ENCODE data around the gene NANOS2.

Gene NANOS2

GRCh38 chr19:45927565-45928261 is 13.1 kb upstream of the NANOS2 start:
- Histone ChIP-seq H3K27me3 (peaks cover 63% of the 10 kb centered on the region), H3K36me3 (no peaks in the 10 kb centered on the region), H3K4me1 (ENCODE audit: control insufficient read depth in 1 of 2, insufficient read depth in 1 of 2, low read depth in 1 of 2, low read length in 1 of 2) (peaks cover 6 to 8% of the 10 kb centered on the region in 2 experiments), H3K27ac (no peak overlapping the region), H3K9me3 (no peaks in the 10 kb centered on the region), H3K4me3 (ENCODE audit: low read depth in 1 of 2, low read length in 1 of 2) (no peak overlapping the region)
- TF ChIP-seq CTCF (IDR thresholded peaks at IDR 0.05), result no peak

DNA sequence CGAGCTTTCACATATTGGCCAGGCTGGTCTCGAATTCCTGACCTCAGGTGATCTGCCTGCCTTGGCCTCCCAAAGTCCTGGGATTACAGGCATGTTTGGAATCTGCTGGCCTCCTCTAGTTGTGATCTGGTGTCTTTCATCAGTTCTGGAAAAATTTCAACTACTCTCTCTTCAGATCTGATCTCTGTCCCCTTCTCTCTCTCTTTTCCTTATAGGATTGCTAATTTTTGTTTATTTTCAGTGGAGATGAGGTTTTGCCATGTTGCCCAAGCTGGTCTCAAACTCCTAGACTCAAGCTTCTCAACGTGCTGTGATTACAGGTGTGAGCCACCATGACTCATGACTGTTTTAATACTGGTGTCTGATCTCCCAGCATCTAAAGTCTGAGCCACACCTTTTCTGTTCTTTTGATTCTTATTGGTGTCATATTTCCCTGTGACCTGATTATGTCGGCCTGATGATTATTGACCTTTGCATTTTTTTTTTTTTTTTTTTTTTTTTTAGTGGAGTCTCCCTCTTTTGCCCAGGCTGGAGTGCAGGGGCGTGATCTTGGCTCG is 10.4 kb upstream of the NANOS2 start:
- TF ChIP-seq CTCF (IDR thresholded peaks at IDR 0.05), result no peak
- H3K4me3 ChIP-seq (ENCODE audit: low read depth in 1 of 2, low read length in 1 of 2), result no peak overlapping the region
- H3K36me3 ChIP-seq, result no peaks in the 10 kb centered on the region
- H3K4me1 ChIP-seq (ENCODE audit: control insufficient read depth in 1 of 2, insufficient read depth in 1 of 2, low read depth in 1 of 2, low read length in 1 of 2), result peaks cover 6 to 8% of the 10 kb centered on the region in 2 experiments
- no peak overlapping the region for H3K27ac ChIP-seq
- no peaks in the 10 kb centered on the region for H3K9me3 ChIP-seq
- H3K27me3 ChIP-seq, result peaks cover 59% of the 10 kb centered on the region

DNA sequence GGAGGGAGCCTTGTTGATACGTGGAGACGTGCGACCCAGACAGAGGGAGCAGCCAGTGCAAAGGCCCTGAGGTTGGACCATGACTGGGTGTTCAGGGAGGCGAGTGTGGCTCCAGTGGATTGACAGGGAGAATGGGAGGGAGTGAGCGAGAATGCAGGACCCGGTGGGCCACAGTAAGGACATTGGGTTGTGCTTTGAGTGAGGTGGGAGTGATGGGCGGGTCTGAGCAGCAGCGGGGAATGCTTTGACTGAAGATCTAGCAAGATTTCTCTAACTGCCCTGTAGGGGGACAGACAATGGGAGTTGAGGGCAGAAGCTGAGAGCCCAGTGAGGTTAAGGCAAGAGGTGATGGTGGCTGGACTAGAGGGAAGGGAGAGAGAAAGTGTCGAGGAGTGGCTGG is 7.7 kb upstream of the NANOS2 start:
- TF ChIP-seq CTCF (IDR thresholded peaks at IDR 0.05), result no peak
- H3K36me3 ChIP-seq, result no peaks in the 10 kb centered on the region
- no peak overlapping the region for H3K4me3 ChIP-seq (ENCODE audit: low read depth in 1 of 2, low read length in 1 of 2)
- H3K9me3 ChIP-seq, result no peaks in the 10 kb centered on the region
- no peak overlapping the region for H3K27ac ChIP-seq
- peaks cover 59% of the 10 kb centered on the region for H3K27me3 ChIP-seq
- no peaks in the 10 kb centered on the region for H3K4me1 ChIP-seq (ENCODE audit: control insufficient read depth in 1 of 2, insufficient read depth in 1 of 2, low read depth in 1 of 2, low read length in 1 of 2)

DNA sequence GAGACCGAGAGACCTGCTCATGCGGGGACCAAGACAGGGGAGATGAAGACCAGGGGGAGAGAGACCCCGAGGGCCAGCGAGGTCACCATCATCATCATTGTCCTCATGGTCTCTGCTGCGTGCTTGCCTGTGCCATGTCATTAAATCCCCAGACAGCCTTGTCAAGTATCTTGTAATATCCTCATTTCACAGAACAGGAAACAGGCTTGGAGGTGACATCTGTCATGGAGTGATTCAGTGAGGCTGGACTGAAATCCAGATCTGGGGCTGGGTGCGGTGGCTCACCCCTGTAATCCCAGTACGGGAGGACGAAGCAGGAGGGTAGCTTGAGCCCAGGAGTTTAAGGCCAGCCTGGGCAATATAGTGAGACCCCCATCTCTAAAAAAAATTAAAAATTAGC is 5.9 kb upstream of the NANOS2 start:
- Histone ChIP-seq H3K36me3 (no peaks in the 10 kb centered on the region), H3K27ac (no peak overlapping the region), H3K4me1 (ENCODE audit: control insufficient read depth in 1 of 2, insufficient read depth in 1 of 2, low read depth in 1 of 2, low read length in 1 of 2) (no peaks in the 10 kb centered on the region), H3K4me3 (ENCODE audit: low read depth in 1 of 2, low read length in 1 of 2) (no peak overlapping the region), H3K27me3 (peaks cover 49% of the 10 kb centered on the region), H3K9me3 (no peaks in the 10 kb centered on the region)
- no peak for TF ChIP-seq CTCF (IDR thresholded peaks at IDR 0.05)

- H3K4me1 ChIP-seq (ENCODE audit: control insufficient read depth in 1 of 2, insufficient read depth in 1 of 2, low read depth in 1 of 2, low read length in 1 of 2), result no peaks in the 10 kb centered on the region
- peaks cover 52% of the 10 kb centered on the region for H3K27me3 ChIP-seq
- no peaks in the 10 kb centered on the region for H3K36me3 ChIP-seq
- H3K9me3 ChIP-seq, result no peaks in the 10 kb centered on the region
- no peak overlapping the region for H3K27ac ChIP-seq
- no peak overlapping the region for H3K4me3 ChIP-seq (ENCODE audit: low read depth in 1 of 2, low read length in 1 of 2)
- no peak for TF ChIP-seq CTCF (IDR thresholded peaks at IDR 0.05)
Measured at GRCh38 chr19:45919678-45920077, 5.1 kb upstream of the NANOS2 start.
